ENCODE data around the gene SLC25A18.

The SLC25A18 gene

DNA sequence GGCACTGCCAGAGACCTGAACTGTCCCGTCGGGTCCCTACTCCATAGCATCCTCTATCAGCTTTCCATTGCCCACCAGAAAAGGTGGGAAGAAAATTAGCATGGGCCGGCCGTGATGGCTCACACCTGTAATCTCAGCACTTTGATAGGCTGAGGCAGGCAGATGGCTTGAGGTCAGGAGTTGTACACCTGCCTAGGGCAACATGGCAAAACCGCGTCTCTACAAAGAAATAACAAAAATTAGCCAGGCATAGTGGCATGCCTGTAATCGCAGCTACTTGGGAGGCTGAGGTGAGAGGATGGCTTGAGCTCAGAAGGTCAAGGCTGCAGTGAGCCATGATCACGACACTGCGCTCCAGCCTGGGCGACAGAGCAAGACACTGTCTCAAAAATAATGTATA lies 3.5 kb downstream of the SLC25A18 start:
- FAIRE-seq, result no peak
- no peak for DNase-seq (ENCODE audit: insufficient read length, low spot score)

DNA sequence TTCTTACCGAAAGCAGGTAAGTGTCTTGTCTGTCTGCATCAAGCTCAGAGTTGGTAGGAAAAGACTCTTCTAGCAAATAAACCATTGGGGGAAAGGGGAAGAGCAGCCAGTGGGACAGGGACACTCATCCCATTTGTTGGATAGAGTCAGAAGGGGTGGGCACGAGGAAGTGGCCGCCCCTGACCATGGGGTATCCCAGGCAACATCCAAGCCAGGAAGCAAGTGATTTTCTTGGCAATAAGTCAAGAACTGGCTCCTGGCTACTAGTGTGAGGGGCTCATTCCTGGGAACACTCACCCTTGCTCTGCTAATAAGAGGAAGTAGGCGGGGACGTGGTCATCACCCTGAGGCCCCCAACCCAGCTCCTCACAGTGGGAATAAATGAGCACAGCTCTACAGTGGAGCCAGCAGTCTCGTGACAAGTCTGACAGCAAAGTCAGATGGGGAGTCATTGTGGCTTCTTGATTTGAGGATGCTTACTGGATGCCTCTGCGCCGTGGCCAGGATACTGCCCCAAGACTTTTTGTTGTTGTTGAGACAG lies 6.7 kb downstream of the SLC25A18 start:
- FAIRE-seq (no peak), DNase-seq (ENCODE audit: insufficient read length, low spot score) (no peak)

DNA sequence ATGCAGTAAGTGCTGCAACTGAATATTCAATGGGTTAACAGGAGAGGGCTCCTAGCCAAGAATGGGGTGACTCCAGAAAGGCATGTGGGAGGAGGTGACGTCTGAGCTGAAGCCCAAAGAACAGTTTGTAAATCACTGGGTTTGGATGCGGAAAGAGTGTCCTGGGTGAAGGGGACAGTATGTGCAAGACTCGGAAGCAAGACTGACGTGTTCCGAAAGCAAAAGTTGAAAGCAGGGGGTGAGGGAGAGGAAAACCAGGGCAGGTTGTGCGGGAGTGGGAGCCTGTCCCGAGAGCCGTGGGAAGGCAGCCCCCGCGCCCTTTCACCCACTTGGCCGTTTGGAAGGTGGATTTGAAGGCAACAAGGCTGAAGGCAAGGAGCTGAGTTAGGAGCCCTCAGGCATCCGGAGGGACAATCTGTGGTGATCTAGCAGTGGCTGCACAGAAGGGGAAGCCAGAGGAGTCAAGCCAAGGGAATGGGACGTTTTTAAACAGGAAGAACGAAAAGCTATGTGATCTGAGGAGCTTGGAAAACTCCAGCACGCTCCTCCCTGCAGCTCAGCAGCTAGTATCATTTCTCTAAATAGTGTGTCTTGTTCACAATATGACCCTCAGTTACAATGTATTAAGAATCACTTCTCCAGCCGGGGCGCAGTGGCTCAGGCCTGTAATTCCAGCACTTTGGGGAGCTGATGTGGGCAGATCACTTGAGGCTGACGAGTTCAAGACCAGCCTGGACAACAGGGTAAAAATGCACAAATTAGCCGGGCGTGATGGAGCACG lies 7.7 kb downstream of the SLC25A18 start:
- no peak for DNase-seq (ENCODE audit: insufficient read length, low spot score)
- peak; percentile 9 for FAIRE-seq

DNA sequence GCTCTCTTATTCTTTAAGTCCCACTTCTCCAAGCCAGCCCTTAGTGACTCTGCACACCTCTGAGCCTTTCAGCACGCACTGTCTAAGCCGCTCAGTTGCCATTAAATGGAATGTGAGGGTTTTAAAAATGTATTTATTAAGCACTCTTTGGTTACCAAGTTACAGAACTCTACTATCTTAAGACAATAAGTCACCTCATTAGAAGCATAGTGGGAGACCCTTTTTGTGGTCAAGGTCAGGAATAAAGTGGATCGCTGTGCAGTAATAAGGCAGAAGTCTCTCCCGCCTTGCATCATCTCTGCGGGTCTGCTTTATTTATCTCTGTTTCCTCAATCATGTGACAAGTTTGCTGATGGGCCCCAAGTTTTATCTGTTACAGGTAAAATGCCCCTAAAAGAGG lies 11.9 kb downstream of the SLC25A18 start:
- FAIRE-seq (no peak), DNase-seq (ENCODE audit: insufficient read length, low spot score) (no peak)

DNA sequence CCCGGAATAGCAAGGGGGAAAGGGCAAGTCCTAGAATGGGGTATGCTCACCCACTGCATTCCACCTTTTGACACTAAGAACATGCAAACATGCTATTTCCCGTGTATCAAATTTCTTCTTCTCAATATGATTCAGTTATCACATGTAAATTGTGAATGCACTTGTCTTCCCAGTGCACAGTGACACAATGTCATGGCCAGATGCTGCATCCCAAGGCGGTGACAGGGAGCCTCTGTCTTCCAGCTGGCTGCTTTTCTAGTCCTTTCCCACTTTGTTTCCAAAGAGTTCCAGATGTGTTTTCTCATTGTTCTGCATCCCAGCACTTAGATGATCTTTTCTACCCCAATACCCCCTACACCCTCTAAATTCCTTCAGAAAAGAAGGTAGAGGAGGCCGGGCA lies 12.4 kb downstream of the SLC25A18 start:
- peak; percentile 38 for FAIRE-seq

DNA sequence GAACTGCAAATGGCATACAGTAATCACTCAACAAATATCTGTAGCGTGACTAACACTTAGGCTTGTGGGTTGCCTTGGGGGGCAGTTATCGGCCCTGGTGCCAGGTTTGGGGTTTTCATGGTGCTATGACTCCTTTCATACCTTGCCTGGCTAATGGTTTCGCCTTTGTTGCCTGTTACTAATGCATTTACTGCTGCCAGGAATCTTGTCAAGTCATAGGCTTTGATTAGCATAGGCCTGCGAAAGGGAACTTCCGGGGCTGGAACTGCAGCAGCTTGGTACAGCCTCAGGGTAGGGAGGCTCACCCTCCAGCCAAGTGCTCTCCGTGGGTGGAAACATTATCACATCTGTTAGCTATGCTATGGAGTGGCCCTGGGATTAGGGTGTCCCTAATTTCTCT lies 13.2 kb downstream of the SLC25A18 start:
- DNase-seq (ENCODE audit: insufficient read length, low spot score) (peak; percentile 54), FAIRE-seq (peak; percentile 74)

More for the DNA sequence above, 12.4 kb downstream of the SLC25A18 start:
- DNase-seq (ENCODE audit: insufficient read length, low spot score), result no peak

DNA sequence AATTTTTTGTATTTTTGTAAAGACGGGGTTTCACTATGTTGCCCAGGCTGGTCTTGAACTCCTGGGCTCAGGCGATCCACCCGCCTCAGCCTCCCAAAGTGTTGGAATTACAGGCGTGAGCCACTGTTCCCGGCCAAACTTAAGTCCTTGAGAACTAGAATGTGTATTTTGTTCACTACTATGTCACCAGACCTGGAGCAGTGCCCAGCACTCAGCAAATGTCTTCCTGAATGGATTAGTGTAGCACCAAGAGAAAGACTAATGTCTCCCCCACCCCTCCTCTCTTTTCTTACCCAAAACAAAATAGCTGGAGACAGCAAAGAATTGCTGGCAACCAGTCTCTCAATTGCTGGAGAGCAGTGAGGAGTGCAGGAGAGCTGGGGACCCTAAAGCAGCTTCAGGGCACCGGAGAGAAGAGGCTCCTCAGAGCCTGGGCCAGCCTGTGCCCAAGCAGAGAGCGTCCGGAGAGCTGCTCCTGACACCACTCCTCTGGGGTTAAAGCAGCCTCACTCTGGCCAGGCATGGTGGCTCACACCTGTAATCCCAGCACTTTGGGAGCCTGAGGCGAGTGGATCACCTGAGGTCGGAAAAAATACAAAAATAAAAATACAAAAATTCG lies 14.9 kb downstream of the SLC25A18 start:
- FAIRE-seq (no peak), DNase-seq (ENCODE audit: insufficient read length, low spot score) (no peak)

DNA sequence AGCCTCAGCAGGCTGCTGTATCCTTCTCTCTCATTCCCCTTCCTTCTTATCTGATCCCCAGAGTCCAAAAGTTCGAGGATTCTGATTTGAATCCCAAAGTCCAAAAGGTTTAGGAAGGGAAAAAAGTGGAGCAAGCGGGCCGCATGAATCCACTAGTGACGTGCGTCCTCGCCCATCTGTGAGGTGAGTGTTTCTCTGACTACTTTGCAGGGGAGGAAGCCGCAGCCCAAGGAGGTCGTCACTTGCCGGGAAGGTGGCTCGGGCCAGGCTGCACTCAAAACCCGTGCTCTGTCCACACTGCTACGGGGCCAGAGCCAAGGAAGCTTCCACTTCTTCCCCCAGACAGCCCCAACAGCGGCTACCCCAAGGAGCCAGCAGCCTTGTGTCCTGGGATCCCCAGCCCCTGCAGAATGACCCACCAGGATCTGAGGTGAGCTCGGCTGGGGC lies 16.3 kb downstream of the SLC25A18 start:
- FAIRE-seq, result no peak

DNA sequence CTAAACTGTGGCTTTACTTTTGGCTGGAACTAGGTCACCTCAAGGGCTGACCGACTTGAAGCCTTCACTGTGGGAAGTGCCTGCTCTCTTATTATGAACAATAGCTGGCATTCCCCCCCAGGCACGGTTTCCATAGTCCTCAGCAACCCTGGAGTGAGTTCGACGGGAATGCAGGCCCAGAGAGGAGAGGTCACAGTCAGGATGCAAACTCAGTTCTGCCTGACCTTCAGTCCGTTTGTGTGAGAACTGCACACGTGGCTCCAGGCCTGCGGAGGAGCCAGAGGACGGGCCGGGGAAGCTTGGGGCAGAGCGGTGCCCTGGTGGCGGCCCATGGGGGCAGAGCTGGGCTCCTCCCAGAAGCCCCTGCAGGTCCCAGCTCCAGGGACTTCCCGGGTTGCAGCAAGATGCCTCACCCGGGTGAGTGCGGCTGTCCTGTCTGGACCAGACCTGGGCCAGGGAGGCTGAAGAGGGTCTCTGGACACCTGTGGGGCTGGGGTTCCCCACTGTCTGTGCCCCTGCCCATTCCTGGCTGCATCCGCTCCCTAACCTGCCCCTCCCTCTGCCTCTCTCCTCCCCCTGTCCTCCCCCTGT lies 17.2 kb downstream of the SLC25A18 start:
- DNase-seq (ENCODE audit: insufficient read length, low spot score), result no peak
- FAIRE-seq, result no peak

More for the DNA sequence above, 16.3 kb downstream of the SLC25A18 start:
- DNase-seq (ENCODE audit: insufficient read length, low spot score), result no peak

DNA sequence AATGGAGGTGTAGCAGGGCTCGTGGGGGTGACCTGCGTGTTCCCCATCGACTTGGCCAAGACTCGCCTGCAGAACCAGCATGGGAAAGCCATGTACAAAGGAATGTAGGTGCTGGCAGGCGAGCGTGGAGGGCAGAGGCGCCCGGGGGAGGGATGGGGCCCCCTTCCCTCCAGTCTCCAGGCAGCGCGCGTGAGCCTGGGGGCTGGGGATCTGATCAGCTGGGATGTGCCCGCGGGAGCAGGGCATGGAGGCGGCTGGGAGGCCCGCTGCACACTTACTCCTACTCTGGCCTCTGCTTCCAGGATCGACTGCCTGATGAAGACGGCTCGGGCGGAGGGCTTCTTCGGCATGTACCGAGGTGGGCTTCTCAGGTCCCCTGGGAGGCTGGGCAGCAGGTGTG lies 17.8 kb downstream of the SLC25A18 start:
- no peak for DNase-seq (ENCODE audit: insufficient read length, low spot score)
- no peak for FAIRE-seq

DNA sequence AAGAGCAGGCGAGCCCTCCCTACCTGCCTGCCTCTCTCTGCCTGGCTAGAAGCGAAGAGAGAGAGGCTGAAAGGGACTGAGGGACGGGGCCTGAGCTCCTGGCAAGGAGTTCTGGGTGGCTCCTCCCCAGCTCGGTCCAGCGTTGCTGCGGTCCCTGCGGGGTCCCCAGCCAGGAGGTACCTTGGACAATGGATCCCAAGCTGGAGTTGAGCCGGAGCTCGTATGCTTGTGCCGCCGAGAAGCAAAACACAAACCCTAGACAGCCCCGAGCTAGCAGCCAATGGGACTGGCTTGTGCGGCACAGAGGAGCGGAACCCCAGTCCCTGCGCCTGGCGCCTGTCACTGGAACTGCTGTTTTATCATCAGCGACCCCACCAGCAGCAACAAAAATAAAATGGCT lies 18.3 kb downstream of the SLC25A18 start:
- no peak for FAIRE-seq

DNA sequence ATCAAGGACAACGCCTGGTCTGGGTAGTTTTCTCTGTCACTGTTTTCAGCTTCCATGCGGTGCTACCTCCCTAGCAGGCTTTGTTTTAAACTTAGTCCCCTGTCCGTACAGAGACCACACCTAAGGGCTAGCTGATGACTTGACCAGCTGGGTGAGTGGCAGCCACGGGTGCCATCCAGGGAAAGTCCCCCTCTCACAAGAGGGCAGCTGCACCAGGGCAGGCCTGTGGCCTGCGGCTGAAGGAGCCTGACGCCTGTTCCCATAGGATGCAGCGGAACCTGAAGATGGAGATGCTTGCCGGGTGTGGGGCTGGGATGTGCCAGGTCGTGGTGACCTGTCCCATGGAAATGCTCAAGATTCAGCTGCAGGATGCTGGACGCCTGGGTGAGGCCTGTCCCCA lies 19.9 kb downstream of the SLC25A18 start:
- DNase-seq (ENCODE audit: insufficient read length, low spot score) (no peak), FAIRE-seq (no peak)

More for the DNA sequence above, 18.3 kb downstream of the SLC25A18 start:
- DNase-seq (ENCODE audit: insufficient read length, low spot score), result no peak

DNA sequence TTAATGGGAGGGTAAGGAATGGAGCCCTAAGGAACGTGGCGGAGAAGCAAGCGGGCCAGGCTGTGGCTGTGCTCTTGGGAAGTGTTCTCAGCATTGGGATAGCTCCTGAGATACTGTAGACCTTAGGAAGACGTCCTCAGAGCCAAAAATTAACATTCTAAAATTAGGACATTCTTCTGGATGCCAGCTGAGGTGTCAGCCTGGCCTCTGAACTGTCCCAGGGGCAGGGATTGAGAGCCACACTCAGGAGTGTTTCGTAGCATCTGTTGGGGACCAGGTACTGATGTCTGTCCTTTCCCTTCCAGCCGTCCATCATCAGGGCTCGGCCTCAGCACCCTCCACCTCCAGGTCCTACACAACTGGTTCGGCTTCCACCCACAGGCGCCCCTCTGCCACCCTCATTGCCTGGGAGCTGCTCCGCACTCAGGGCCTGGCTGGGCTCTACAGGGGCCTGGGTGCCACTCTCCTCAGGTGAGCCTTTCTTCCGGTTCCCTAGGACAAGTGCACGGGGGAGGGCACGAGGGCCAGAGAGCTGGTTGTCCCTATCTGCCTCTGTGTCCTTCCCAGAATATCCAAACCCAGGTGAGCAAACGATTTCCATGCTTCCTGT lies 23.6 kb downstream of the SLC25A18 start:
- no peak for DNase-seq (ENCODE audit: insufficient read length, low spot score)
- FAIRE-seq, result no peak

DNA sequence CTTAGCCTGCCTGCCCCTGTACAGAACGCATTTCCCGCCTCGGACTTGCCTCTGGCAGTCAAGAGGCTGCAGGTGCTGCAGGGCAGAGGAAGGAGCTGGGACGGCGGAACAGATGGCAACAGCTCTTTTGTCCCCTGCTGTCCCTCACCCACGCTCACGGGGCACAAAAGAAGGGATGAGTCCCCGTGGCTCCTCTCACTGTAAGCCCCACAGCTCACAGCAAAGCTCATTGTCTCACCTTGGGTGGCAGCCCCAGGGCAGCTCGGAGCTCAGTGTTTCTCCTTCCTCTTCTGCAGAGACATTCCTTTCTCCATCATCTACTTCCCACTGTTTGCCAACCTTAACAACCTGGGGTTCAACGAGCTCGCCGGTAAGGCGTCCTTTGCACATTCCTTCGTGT lies 24.3 kb downstream of the SLC25A18 start:
- FAIRE-seq (no peak), DNase-seq (ENCODE audit: insufficient read length, low spot score) (no peak)

DNA sequence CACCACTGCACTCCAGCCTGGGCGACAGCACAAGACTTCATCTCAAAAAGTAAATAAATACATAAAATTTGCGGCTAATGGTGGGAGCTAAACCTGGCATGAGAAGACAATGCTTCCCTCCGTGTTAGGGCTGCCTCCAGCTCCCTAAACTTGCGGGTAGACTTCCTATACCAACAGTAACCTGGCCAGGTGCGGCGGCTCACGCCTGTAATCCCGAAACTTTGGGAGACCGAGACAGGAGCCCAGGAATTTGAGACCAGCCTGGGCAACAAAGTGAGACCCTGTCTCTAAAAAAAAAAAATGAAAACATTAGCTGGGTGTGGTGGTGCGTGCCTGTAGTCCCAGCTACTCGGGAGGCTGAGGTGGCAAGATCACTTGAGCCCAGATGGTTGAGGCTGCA lies 25.3 kb downstream of the SLC25A18 start:
- no peak for FAIRE-seq

DNA sequence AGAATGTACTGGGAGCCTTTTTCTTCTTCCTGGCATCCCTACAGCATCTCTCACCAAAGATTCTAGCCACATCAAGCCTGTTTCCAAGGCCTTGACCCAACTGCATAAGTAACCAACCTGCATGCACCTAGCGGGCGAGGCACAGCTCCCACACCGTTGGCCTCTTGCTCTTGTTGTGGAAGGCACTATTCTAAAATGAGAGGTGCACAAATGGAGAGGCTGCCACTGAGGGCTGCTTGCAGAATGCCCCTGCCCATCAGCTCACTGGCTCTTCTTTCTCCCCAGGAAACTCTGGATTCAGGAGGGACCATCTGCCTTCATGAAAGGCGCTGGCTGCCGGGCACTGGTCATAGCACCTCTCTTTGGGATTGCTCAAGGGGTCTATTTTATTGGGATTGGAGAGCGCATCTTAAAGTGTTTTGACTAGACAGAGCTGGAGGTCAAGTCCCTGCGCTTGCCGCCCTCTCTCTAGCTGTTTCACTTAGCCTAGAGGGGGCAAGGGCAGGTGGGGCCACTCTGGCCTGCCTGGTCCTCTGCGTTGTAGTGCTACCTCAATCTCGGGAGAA lies 26.6 kb downstream of the SLC25A18 start:
- DNase-seq (ENCODE audit: insufficient read length, low spot score), result no peak
- FAIRE-seq, result no peak

More for the DNA sequence above, 25.3 kb downstream of the SLC25A18 start:
- DNase-seq (ENCODE audit: insufficient read length, low spot score), result no peak

DNA sequence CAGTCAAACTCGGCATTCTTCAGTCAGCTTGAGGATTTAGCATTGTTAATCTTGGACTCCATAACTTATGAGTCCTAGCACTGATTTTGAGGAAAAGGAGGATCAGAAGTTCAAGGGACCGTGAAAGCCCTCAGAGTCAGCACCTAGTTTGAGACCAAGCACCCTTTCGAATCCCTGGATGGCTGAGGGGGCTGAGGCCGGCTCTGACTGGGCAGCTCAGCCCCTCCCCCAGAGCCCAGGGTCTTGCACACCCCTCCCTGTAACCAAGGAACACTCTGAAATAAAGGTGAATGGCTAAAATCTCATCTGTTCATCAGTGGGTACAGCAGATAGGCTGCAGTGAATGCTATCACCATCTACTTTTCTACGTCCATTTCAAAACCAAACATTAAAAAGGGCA lies 27.3 kb downstream of the SLC25A18 start:
- FAIRE-seq, result no peak
- no peak for DNase-seq (ENCODE audit: insufficient read length, low spot score)

DNA sequence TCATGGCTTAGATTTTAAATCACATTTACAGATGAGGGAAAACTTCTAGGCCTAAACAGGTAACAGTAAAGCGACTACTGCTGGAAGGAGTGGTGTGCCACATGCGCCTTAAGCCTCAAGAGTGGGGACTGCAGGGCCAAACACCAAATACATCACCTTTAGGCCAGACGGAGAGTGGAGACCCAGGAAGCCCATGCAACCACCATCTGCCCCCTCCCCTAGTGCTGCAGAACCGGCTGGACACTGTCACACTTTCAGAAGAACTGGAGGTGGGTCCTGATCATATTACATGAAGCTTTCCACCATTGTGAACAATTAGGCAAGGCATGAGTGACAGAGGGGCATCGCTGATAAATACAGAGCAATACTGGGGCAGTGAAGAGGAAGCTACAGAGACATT lies 28.9 kb downstream of the SLC25A18 start:
- DNase-seq (ENCODE audit: insufficient read length, low spot score) (no peak), FAIRE-seq (no peak)

DNA sequence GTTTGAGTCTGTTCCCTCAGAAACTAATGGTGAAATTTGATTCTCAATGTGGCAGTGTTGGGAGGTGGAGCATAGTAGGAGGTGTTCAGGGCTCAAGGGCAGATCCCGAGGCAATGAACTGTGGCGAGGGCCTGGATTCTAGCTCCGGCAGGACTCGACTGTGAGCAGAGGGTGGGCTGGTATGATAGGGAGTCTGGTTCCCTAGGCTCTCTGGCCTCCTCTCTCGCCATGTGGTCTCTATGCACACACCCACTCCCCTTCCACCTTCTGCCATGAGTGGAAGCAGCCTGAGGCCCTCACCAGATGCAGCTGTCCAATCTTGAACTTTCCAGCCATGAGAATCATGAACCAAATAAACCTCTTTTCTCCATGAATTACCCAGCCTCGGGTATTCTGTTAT lies 32.9 kb downstream of the SLC25A18 start:
- FAIRE-seq (no peak), DNase-seq (ENCODE audit: insufficient read length, low spot score) (no peak)

DNA sequence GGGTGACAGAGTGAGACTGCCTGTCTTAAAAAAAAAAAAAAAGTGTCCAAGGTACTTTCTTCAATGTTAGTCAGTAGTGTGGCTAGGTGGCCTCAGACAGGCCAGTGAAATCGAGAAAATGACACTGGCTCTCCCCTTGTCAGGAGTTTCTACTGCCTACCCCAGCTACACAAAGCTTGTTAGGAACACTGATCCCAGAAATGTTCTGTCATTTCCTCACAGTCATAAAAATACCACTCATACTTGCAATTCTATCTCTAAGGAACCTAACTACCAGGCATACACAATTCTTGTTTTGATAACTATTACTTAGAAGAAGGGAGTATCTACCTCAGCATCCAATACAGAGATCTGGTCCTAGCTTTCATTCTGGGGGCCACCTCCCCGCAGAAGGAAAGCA lies 33.9 kb downstream of the SLC25A18 start:
- no peak for DNase-seq (ENCODE audit: insufficient read length, low spot score)
- FAIRE-seq, result no peak

DNA sequence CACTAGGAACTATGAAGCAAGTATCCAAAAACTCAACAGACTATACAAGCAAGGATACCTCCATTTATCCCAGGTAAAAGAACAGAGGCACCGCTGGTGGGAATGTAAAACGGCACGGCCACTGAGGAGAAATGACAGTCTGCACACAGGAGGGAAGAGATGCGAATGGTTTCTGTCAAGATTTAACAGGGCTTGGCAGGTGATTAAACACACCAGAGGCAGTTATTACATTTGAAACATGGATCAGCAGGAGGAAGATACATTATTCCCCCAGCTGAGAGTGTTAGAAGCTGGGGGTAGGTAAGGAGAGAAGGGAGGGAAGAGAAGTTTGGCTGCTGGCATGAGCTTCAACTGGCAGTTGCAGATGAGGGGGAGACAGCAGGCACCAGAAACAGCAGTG lies 35.0 kb downstream of the SLC25A18 start:
- FAIRE-seq (no peak), DNase-seq (ENCODE audit: insufficient read length, low spot score) (no peak)

All from HTR-8/SVneo (cell line).